ENCODE measurements around the gene VASH1.

The VASH1 gene

DNA sequence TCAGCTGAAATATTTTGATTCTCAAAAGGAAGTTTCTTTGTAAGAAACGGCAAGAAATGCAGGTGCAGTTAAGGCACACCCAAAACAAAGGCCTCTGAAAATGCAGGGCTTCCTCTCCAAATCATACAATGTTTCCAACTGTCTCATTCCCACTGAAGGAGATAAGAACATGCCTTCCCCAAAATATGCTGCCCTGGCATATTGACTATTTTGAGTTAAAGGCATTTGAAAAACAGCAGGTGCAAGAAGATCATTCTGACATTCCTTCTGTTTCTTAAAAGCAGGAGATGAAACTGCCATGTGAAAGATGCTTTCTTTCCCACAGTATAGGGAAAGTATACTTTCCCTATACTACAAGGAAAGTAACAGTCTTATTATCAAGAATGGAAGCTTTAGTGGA lies 33.4 kb upstream of the VASH1 start:
- no peaks in the 10 kb centered on the region for H3K4me1 ChIP-seq (ENCODE audit: control insufficient read depth, insufficient read depth, low read length)
- H3K36me3 ChIP-seq (ENCODE audit: control insufficient read depth in 2 of 2, insufficient read depth in 1 of 2, low read length in 2 of 2): no peaks in the 10 kb centered on the region
- H3K4me3 ChIP-seq (ENCODE audit: low read depth, low read length): no peak overlapping the region
- POLR2A ChIA-PET: no interaction called here
- TF ChIP-seq PRDM6 (tag by site-specific recombination; IDR thresholded peaks at IDR 0.05) (no peak), GLIS2 (tag by site-specific recombination; IDR thresholded peaks at IDR 0.05) (no peak), BCL11A (tag by site-specific recombination; IDR thresholded peaks at IDR 0.05; ENCODE audit: low read depth) (no peak)
- TF ChIP-seq, protein P1, sequence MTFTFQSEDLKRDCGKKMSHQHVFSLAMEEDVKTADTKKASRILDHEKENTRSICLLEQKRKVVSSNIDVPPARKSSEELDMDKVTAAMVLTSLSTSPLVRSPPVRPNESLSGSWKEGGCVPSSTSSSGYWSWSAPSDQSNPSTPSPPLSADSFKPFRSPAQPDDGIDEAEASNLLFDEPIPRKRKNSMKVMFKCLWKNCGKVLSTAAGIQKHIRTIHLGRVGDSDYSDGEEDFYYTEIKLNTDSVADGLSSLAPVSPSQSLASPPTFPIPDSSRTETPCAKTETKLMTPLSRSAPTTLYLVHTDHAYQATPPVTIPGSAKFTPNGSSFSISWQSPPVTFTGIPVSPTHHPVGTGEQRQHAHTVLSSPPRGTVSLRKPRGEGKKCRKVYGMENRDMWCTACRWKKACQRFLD (tag by site-specific recombination; IDR thresholded peaks at IDR 0.05): no peak
- no peaks in the 10 kb centered on the region for H3K9me3 ChIP-seq (ENCODE audit: control insufficient read depth, insufficient read depth, low read depth, low read length)
- H3K27ac ChIP-seq (ENCODE audit: extremely low read depth, low read depth, low read length): no peak overlapping the region
- CTCF ChIA-PET: no interaction called here

DNA sequence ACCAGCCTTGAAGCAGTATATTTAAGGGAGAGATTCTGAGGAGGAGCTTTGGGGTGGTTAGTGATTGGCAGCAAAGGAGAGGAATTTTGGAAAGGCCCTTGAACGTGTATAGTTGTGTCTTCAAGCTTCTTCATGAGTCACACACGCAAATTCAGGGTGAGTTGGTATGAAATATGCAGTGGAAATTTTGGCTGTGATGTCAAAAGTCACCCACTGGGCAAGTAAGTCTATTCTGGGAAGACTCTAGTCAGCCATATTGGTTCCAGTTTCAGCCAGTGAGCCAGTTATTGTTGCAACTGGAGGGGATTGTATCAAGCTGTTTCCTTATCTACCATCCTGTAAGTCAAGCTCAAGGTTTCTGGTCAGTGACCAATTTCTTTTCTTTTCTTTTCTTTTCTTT lies 32.0 kb upstream of the VASH1 start:
- ChIA-PET POLR2A (no interaction called here), CTCF (interaction anchor here (0.9 to 1.7 kb wide), 2 partner anchors 19 to 56 kb away, joined by 3 to 11 read pairs; no protein-coding TSS in a partner anchor)

GRCh38 chr14:76729953-76730505 lies 31.2 kb upstream of the VASH1 start:
- Histone ChIP-seq H3K36me3 (ENCODE audit: control insufficient read depth in 2 of 2, insufficient read depth in 1 of 2, low read length in 2 of 2) (no peaks in the 10 kb centered on the region), H3K9me3 (ENCODE audit: control insufficient read depth, insufficient read depth, low read depth, low read length) (no peaks in the 10 kb centered on the region), H3K4me3 (ENCODE audit: low read depth, low read length) (no peak overlapping the region), H3K4me1 (ENCODE audit: control insufficient read depth, insufficient read depth, low read length) (no peaks in the 10 kb centered on the region), H3K27ac (ENCODE audit: extremely low read depth, low read depth, low read length) (no peak overlapping the region)
- ChIA-PET POLR2A (no interaction called here), CTCF (interaction anchor here (0.6 to 1.7 kb wide), 3 partner anchors 20 to 55 kb away, joined by 3 to 11 read pairs (median 5); no protein-coding TSS in a partner anchor)
- TF ChIP-seq ZNF701 (tag by site-specific recombination; IDR thresholded peaks at IDR 0.05): no peak
- no peak for TF ChIP-seq ZNF792 (tag by site-specific recombination; IDR thresholded peaks at IDR 0.05)
- TF ChIP-seq ZNF266 (tag by site-specific recombination; IDR thresholded peaks at IDR 0.05; ENCODE audit: low read depth): no peak
- no peak for TF ChIP-seq ZNF398 (tag by site-specific recombination; IDR thresholded peaks at IDR 0.05)
- no peak for TF ChIP-seq HOXC10 (CRISPR knock-in tag; IDR thresholded peaks at IDR 0.05)
- no peak for TF ChIP-seq ZBTB44 (tag by site-specific recombination; IDR thresholded peaks at IDR 0.05)
- TF ChIP-seq ZNF138 (tag by site-specific recombination; IDR thresholded peaks at IDR 0.05; ENCODE audit: borderline replicate concordance): no peak
- no peak for TF ChIP-seq ZBTB48 (tag by site-specific recombination; IDR thresholded peaks at IDR 0.05)
- TF ChIP-seq, protein P2, sequence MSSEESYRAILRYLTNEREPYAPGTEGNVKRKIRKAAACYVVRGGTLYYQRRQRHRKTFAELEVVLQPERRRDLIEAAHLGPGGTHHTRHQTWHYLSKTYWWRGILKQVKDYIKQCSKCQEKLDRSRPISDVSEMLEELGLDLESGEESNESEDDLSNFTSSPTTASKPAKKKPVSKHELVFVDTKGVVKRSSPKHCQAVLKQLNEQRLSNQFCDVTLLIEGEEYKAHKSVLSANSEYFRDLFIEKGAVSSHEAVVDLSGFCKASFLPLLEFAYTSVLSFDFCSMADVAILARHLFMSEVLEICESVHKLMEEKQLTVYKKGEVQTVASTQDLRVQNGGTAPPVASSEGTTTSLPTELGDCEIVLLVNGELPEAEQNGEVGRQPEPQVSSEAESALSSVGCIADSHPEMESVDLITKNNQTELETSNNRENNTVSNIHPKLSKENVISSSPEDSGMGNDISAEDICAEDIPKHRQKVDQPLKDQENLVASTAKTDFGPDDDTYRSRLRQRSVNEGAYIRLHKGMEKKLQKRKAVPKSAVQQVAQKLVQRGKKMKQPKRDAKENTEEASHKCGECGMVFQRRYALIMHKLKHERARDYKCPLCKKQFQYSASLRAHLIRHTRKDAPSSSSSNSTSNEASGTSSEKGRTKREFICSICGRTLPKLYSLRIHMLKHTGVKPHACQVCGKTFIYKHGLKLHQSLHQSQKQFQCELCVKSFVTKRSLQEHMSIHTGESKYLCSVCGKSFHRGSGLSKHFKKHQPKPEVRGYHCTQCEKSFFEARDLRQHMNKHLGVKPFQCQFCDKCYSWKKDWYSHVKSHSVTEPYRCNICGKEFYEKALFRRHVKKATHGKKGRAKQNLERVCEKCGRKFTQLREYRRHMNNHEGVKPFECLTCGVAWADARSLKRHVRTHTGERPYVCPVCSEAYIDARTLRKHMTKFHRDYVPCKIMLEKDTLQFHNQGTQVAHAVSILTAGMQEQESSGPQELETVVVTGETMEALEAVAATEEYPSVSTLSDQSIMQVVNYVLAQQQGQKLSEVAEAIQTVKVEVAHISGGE (tag by site-specific recombination; conservative IDR thresholded peaks at IDR 0.05; ENCODE audit: low read depth): no peak
- TF ChIP-seq GFI1B (tag by site-specific recombination; IDR thresholded peaks at IDR 0.05): no peak
- no peak for TF ChIP-seq ZNF16 (tag by site-specific recombination; IDR thresholded peaks at IDR 0.05; ENCODE audit: low read depth)
- TF ChIP-seq FEZF1 (tag by site-specific recombination; IDR thresholded peaks at IDR 0.05): no peak
- TF ChIP-seq SP7 (tag by site-specific recombination; IDR thresholded peaks at IDR 0.05): no peak

More for the DNA sequence above, 32.0 kb upstream of the VASH1 start:
- TF ChIP-seq ZNF558 (tag by site-specific recombination; IDR thresholded peaks at IDR 0.05) (peak; percentile 87; the same call in 1 of the 2 replicates), ZNF423 (tag by site-specific recombination; IDR thresholded peaks at IDR 0.05) (no peak), HOXC10 (CRISPR knock-in tag; IDR thresholded peaks at IDR 0.05) (no peak), ZNF433 (tag by site-specific recombination; IDR thresholded peaks at IDR 0.05; ENCODE audit: low read depth) (no peak)
- no peaks in the 10 kb centered on the region for H3K9me3 ChIP-seq (ENCODE audit: control insufficient read depth, insufficient read depth, low read depth, low read length)
- H3K4me1 ChIP-seq (ENCODE audit: control insufficient read depth, insufficient read depth, low read length): no peaks in the 10 kb centered on the region
- H3K36me3 ChIP-seq (ENCODE audit: control insufficient read depth in 2 of 2, insufficient read depth in 1 of 2, low read length in 2 of 2): no peaks in the 10 kb centered on the region
- H3K4me3 ChIP-seq (ENCODE audit: low read depth, low read length): no peak overlapping the region
- H3K27ac ChIP-seq (ENCODE audit: extremely low read depth, low read depth, low read length): no peak overlapping the region
